LHCN-M2 (cell line): ENCODE measurements around the gene MCC. TPM values are rescaled to one million over a fixed set of nuclear protein-coding genes. Genes with fewer than 3 reads are reported as not detected.

Experiments
- DNase-seq: peaks from one replicate; pipeline ENCODE4 v3.0.0-alpha.2; 2012; ENCODE audit warnings: low read depth
- total RNA-seq: library from RNA; depleted of rRNA; stranded (reverse); fragments of >200 nt; gene quantifications from 2 replicates; pipeline ENCODE4 v1.2.3, GENCODE V29; 2014

The MCC gene
- total RNA-seq, 1 experiment from 2014 or later, result 10.7 TPM

DNA sequence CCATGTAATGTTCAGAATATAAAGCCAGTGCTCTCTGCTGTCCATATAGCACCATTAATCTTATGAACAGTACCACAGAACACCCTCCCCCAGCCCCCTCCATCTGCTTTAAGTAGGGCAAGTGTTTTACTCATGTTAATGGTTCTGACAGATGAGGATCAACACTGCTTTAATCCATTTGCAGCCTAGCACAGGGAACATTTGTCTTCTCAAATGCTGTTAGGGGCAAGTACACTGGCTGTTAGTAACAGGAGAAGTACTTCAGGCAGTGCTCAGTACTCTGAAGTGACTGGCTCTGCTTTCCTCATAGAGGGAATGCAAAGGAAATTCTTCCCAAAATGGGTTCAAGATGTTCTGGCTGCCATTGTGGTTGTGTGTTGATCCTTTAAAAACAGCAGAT, 309.1 kb downstream of the MCC start:
- DNase-seq, result no peak

DNA sequence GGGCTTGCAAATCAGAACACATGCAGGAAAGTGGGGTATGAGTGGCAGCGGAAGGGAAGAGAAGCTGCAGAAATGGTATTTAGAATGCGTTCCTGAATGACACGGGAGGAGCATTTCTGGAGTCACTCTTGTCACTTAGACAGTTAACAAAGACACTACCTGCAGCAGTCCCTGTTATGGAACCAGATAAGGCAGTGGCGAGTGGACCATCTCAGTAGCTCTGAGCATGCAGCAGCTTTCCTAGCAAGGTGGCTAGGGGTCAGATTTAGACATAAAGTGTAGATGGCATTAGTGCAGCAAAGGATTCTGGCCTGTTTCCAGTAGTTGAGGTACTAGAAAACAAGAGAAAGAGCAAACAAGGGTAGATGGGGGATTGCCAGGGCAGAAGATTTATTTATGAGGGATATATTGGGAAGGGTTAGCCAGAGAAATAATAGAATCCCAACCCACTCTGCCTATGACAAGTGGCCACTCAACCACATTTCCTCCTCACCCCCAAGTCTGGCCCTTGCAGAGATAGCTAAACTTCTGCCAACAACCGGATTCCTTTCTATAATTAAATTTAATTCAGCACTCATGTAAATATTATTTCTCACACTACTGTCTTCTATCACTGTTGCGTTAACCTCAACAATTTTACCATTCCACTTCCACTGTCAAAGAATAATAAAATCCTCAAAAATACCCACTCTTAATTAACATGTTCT, 310.0 kb downstream of the MCC start:
- DNase-seq, result no peak

DNA sequence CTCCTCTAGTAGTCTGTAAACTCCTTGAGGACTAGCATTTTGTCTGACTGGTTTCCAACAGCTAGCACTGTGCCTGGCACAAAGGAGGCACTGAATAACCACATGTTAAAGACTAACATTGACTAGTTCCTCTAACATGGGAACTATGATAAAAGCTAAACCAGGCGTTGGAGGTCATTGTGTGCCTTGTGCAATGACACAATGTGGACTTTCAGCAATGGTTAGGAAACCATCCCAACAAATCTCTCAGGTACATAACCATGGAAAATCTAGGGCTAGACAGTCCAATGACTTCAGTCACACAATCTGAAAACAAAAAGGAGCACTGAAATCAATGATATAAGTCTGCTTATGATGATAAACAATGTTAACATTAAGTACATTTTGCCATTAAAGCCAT, 311.0 kb downstream of the MCC start:
- no peak for DNase-seq

DNA sequence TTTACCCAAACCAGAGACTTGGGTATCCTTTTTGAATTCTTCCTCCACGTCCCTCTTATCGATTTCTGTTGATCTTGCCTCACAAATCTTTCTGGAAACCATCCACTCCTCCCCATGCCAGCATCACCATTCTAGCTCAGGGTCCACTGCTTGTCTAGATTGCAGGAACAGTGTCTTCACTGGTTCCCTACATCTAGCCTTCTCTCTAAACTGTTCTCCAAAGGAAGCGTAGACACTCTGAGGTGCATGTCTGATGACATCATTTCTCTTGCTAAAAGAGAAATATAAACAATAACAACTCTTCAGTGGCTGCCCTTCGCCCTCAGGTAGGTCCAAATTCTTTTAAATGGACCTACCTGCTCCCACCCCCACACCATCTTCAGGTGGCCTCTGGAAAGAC, 311.5 kb downstream of the MCC start:
- no peak for DNase-seq

DNA sequence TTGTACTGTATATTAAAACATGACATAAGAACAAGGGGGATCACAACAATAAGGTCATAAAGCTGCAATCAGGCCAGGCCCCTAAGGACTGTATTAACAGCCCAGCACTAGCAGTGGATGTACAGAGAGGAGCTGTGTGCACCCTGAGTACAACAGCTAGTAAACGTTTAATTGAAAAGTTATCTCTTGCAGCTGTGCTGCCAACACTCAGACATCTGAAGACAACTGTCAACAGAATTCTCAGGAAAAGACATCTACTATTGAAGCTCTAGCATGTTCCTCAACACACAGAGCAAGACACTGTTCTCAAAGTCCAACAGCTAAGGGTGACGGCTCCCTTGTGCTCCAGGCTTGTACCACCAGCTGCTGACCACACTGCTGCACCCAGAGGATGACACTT, 312.1 kb downstream of the MCC start:
- peak; percentile 18 for DNase-seq

DNA sequence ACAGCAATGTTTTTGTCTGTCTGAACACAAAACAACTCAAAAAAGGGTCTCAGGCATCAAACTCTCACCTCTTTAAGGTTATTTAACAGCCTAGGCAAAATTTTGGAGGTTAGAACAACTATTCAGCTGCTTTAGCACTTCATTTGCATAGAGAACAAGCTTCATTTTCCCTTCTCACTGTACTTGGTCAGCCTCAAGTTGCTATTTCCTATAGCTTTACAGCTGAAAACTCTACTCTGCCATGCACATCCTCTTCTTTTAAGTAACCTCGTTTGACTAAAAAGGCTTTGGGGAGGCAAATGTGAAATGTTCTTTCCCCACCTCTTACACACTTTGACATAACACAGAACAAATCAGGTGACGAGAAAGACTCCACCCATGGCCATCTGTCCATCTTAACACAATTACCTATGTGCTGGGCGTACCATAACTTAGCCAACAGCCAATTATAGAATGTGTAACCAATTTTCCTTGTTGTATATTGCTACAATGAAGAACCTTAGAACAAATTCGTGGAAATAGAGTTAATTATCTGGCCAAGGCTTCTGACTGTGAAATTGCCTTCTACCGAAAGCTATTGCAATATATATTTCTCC, 315.9 kb downstream of the MCC start:
- no peak for DNase-seq

DNA sequence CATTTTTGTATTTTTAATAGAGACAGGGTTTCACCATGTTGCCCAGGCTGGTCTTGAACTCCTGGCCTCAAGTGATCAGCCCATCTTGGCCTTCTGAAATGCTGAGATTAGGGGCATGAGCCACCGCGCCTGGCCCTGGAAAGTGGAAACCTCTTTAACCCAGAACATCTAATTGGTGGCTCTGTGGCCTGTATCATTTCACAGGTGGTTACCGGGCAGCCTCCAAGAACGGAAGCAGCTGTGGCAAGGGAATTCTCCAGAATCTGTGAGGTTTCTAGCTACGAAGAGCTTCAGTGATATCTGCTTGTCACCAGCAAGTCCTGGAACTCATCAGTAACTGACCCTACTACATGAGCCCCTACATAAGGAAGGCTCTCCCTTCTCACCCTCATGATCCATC, 316.7 kb downstream of the MCC start:
- no peak for DNase-seq

DNA sequence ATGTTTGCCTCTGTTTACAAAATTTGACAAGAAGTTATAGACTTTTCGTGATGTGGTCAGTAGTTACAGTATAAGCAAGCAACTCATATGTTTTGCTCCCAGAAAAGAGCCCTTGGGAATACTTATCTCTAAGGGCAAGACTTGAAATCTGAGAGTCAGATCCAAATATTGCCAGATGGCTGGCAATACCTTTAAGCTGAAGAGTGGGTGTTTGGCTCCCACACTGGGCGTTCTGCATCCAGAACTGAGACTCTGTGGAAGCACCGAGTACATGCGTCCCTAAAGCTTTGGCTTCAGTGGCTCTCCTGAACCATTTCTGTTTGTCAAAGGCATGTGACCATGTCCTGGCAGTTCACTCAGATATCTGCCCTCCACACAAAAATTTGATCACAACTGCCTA, 317.5 kb downstream of the MCC start:
- DNase-seq, result no peak

DNA sequence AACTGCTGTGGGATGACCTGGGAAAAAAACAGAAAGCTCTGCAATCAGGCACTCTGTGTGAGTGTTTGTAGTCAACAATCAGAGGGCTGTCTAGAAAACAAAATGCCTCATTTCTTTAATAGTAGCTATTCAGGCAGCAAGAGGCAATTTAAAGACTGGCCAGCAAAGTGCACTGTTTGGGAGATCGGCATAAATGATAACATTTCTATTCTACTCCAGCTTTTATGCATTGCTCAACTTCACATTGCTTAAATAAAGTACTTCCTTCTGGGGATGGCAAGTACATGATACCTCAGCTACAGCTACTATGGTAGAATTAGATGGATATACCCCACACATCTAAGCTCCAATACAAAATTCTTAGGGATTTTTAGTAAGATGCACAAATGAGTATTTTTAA, 318.5 kb downstream of the MCC start:
- no peak for DNase-seq

DNA sequence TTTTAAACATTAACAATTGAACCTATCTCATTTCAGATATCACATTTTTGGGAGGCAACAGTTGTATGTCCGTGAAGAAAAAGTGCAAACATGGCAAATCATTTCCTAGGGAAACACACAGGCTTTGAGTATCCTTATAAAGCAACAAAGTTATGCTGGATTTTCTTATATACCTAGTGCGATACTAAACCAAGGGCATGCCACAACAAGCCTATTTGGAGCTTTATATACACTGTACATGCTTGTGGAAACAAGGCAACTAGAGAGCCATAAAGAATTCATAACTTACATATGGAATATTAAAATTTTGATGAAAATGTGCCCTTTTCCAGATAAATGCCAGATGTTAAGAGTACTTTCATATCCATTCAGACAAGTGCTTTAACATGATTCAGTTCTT, 320.3 kb downstream of the MCC start:
- DNase-seq, result no peak

DNA sequence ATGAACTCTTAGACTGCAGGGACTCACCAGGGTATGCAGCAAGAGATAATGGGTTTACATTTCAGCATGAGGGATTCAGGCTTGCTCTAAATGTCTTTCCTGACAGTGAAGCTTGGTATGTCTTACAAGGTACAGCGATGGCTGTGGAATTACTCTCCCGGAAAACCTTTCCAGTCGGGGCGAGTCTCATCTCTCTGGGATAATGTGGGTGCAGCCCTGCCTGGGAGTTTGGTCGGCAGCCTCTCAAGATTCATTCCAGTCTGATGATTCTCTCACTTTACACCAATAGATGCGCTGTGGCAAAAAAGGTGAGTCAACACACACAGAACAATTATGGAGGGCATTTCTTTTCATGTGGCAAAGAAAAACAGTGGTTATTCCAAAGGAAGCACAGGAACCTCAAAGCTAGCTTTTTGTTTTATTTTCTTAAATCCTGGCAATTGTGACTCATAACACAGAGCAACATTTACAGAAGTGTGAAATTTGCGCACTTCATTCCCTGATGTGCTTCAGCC, 321.3 kb downstream of the MCC start:
- peak; percentile 95 for DNase-seq

DNA sequence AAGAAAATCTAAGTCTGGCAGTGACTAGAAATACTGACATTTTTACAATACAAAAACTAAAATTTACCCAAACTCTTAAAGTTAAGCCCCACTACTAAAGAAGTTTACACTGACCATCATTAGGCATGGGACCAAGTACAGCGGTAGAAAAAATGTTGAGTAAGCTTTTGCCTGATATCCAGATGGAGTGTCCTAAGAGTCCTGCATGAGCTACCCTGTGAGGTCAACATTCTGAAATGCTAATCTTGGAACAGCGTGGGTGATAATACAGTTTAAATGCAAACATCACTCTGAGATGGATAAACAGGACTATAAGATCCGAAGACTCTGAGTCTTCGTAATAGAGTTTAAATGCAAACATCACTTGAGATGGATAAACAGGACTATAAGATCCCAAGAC, 322.0 kb downstream of the MCC start:
- peak; percentile 53 for DNase-seq

DNA sequence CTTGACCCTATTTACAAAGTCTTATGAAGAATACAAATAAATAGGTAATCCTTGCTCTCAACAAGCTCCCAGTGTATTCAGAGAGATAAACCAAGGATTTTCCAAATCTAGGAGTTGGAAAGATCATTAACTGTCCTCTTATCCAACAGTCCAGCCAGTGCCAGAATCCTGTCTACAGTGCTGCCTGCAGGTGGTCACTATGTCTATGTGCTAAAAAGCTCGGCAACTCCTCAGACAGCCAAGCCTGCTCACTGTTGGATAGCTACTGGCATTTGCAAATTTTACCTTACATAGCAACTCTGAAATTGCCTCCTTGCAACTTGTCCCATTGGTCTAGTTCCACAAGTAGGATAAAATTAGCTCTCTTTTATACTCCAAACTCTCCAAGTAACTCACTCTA, 324.2 kb downstream of the MCC start:
- no peak for DNase-seq

DNA sequence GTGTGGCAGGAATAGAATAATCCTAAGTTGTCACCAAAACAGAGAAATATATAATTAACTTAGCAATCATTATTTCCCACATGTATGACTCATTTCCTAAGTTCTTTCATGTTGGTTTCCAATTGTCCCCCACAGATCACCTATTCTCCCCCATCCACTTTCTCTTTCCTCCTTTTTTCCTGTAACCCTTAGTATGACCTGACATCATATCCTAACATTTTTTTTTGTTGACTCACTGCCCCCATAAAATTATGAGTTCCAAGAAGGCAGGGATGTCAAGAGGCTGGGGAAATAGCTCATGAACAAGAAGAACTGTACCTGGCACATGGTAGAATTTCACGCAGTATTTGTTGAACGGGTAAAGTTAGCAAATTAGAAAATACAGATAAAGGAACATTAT, 324.9 kb downstream of the MCC start:
- peak; percentile 70 for DNase-seq

DNA sequence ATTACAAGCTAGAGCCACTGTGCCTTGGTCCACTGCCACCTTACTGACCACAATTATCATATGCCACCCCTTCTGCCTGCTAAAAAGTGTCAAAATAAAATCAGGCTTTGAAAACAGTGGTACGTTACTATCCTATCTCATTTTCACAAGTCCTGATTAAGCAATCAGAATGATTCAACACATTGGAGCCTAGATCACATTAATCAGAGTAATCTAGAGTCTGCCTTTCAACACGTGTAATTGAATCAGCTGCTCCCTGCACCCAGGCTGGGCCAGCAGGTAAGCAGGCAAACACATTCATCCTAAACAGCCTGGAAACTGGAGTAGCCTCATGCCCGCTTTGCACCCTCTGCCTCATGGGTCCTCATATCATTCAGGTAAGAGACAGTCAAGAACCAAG, 325.5 kb downstream of the MCC start:
- DNase-seq, result peak; percentile 73

DNA sequence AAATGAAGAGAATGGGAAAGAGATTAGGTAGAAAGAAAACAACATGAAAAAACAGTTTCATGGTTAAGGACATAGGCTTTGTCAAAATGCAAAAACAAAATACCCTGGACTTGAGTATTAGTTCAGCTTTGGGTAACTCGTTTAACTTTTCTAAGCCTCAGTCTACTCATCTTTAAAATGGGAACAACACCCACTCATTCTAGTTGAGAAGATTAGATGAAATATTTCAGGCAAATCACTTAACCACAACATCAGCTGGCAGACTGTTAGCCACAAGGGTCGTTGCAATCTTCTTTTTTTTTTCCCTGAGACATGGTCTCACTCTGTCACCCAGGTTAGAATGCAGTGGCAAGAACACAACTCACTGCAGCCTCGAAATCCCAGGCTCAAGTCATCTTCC, 326.0 kb downstream of the MCC start:
- DNase-seq, result peak; percentile 30

DNA sequence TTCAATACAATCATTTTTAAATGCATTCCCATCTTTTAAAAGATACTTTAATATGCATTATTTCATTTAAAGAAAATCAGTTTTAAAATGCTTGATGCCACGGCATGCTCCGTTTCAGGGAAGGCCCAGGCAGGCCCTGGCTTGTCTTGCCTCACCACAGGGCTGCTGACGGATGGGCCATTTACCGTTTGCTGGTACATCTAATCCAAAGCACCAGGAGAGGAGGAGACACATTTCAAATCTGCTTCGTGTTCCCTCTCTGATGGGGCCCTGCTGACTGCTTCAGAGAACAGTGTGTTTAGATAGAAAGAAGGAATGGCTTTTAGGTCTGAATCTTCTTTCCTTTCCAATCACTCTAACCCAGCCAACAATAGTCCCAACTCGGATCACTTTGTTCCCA, 326.4 kb downstream of the MCC start:
- no peak for DNase-seq

DNA sequence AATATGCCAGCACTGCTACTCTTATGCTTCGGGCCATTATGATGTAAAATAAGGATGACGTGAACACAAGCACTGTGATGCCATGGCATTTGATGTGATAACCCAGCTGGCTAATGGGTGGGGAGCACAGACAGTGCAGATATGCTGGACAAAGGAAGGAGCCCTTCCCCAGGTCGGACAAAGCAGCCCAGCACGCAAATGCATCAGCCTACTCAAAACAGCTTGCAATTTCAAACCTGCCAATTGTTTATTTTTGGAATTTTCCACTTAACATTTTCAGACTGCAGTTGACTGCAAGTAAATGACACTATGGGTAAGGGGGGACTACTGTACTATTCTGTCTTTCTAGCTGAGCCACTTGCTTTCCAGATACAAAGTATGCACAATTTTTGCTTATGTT, 330.4 kb downstream of the MCC start:
- no peak for DNase-seq

DNA sequence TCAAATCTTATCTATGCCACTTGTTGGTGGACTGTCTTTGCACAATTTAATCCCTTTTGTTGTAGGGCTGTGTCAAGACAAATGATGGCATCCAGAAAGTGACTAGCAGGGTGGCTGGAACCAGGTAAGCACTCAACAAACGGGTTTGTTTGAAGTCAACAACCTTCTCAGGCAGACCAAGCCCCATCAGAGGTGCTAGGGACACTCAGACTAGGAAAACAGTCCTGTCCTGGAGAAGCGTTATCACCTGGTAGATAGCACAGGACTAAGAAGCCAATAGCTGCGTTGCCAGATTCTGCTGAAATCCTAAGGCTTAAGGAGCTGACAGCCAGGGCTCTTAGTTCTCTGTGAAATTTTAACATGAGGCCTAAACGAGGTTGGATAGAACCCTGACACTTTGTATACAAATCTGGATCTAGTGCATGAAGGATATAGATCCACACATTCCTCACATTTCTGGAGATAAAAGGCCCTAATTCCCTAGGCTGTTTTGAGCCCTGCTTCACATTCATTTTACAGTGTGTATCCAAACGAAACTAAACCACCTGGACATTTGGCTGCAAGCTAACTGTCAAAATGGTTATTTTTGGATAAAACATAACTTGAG, 331.9 kb downstream of the MCC start:
- no peak for DNase-seq

DNA sequence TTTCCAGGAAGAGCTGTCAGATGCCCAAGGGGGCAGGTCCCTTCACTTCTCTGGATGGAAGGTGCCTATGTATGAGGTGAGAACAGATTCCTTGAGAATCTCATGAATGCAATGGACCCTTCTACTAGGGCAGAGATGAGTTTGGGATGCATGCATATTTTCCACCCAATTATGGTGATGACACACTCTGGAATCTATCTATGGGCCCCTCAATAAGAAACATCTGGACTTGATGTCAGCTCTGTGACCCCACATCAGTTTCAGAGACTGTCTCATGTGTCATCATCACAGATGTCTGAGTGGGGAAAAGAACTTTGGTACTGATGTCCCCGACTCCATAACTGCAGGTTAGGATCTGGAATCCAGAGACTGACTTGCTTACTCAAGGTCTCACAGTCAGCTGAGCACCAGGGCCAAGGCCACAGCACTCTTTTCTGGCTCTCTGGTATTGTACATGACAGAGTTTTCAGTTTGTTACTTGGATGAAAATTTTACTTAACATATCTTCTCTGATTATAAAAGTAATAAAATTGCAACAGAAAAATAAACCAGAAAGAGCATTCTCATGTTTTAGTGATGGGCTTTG, 334.6 kb downstream of the MCC start:
- no peak for DNase-seq

DNA sequence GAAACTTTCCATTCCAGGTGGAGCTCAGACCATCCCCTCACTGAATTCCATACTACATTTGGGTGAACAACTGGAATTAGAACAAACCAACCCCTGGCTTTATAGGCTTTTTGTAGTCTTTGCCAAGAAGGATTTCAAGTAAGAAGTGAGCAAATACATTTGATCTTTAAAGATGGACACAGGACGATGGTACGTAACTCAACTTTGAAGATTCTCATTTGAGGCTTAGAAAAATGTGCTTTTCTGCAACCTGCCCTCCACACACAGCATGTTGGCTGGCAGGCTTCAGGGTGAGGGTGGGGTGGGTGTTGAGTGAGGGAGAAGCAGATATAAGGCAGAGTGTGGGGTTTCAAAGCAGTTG, 335.9 kb downstream of the MCC start:
- DNase-seq, result no peak

DNA sequence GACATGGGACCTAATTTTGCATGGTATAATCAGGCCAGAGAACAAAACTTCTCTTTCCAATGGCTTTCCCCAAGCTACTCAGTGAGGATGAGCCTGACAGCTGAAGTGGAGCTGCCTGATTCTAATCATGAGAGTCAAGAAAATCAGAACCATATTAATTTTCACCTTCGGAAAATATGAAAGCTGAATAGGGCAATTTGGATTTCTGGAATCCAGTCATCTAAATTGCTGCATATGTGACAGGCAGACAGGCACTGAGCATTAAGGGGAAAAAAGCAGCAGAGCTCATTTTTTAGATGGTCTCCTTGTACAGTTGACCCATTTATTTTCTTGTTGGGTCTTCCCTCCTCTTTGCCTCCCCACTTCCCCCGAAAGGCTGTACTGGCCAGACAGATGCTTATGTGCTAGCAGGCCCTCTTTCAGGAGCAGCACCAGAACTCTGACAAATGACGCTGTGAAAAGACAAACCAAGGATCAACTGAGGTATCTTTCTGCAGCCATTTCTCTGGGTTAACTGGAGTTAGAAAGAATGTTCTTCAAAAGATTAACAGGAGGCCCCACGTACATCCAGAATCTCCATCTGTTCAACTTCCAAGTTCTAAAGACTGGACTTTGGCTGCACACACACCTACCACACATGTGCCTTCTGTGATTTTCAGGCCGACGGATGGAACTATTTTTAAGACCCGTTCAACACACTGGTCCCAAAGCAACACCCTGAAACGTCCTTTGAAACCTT, 336.4 kb downstream of the MCC start:
- no peak for DNase-seq
